Stimulated activated CD8-positive, alpha-beta memory T cell treated with anti-CD3 and anti-CD28 coated beads, Interleukin-7, amount 100 ng/mL, for 24 hours (primary cell): ENCODE data around the gene AMPH.

Source experiments
- DNase-seq: peaks from one replicate; pipeline ENCODE4 v3.0.0-alpha.2; 2020; ENCODE audit warnings: low read depth

Gene AMPH

GRCh38 chr7:38462819-38463218 lies 168.4 kb downstream of the AMPH start:
- DNase-seq: no peak

GRCh38 chr7:38461887-38462286 lies 169.3 kb downstream of the AMPH start:
- DNase-seq: no peak

- no peak for DNase-seq
Observed at GRCh38 chr7:38453826-38454225, 177.3 kb downstream of the AMPH start.

GRCh38 chr7:38453168-38453567 lies 178.0 kb downstream of the AMPH start:
- DNase-seq: no peak

GRCh38 chr7:38452681-38453108 lies 178.5 kb downstream of the AMPH start:
- no peak for DNase-seq

- no peak for DNase-seq
Observed at GRCh38 chr7:38451840-38452239, 179.3 kb downstream of the AMPH start.

- no peak for DNase-seq
Observed at GRCh38 chr7:38448584-38449234, 182.5 kb downstream of the AMPH start.

GRCh38 chr7:38448054-38448453 lies 183.1 kb downstream of the AMPH start:
- no peak for DNase-seq

GRCh38 chr7:38438970-38439369 lies 192.2 kb downstream of the AMPH start:
- DNase-seq: no peak

GRCh38 chr7:38432671-38433070 lies 198.5 kb downstream of the AMPH start:
- no peak for DNase-seq

GRCh38 chr7:38432080-38432479 lies 199.1 kb downstream of the AMPH start:
- no peak for DNase-seq

- DNase-seq: no peak
Observed at GRCh38 chr7:38429057-38429456, 202.1 kb downstream of the AMPH start.

- DNase-seq: no peak
Observed at GRCh38 chr7:38428041-38428440, 203.1 kb downstream of the AMPH start.

GRCh38 chr7:38427279-38427955 lies 203.8 kb downstream of the AMPH start:
- DNase-seq: no peak

- DNase-seq: no peak
Observed at GRCh38 chr7:38425509-38425908, 205.7 kb downstream of the AMPH start.

GRCh38 chr7:38424750-38425463 lies 206.3 kb downstream of the AMPH start:
- no peak for DNase-seq

- DNase-seq: no peak
Observed at GRCh38 chr7:38413784-38414183, 217.4 kb downstream of the AMPH start.

- DNase-seq: no peak
Observed at GRCh38 chr7:38411404-38411803, 219.8 kb downstream of the AMPH start.

- DNase-seq: no peak
Observed at GRCh38 chr7:38410056-38410455, 221.1 kb downstream of the AMPH start.

GRCh38 chr7:38409531-38409930 lies 221.6 kb downstream of the AMPH start:
- DNase-seq: no peak

GRCh38 chr7:38398725-38399321 lies 232.3 kb downstream of the AMPH start:
- DNase-seq: peak; percentile 15

- no peak for DNase-seq
Observed at GRCh38 chr7:38396852-38397251, 234.3 kb downstream of the AMPH start.
